NCI-H226 (cell line): ENCODE data around the gene COX6B2.
"Not testable (repeated sequence)": the region's sequence is repeated elsewhere in the genome, so short reads cannot be mapped to it uniquely, and the experiment has no call there.

Experiments
- DNase-seq: peaks from one replicate; pipeline ENCODE4 v3.0.0-alpha.2; 2015

Gene COX6B2

GRCh38 chr19:55354698-55355212 is at the start of gene COX6B2:
Gene COX6B2 (minus strand): TSS chr19:55354719. CDS start chr19:55354521, 198 bp downstream.
- DNase-seq = peak; percentile 45

GRCh38 chr19:55402509-55402908 is 48.0 kb upstream of the COX6B2 start:
- no peak for DNase-seq

GRCh38 chr19:55401390-55401789 is 46.9 kb upstream of the COX6B2 start:
- DNase-seq = not testable (repeated sequence)

- DNase-seq = no peak
Observed at GRCh38 chr19:55400281-55401087, 46.0 kb upstream of the COX6B2 start.

GRCh38 chr19:55398200-55398925 is 43.8 kb upstream of the COX6B2 start:
- DNase-seq = no peak

- no peak for DNase-seq
Observed at GRCh38 chr19:55392820-55393761, 38.6 kb upstream of the COX6B2 start.

GRCh38 chr19:55391702-55392615 is 37.4 kb upstream of the COX6B2 start:
- DNase-seq = no peak

GRCh38 chr19:55391191-55391670 is 36.7 kb upstream of the COX6B2 start:
- DNase-seq = no peak

GRCh38 chr19:55390461-55390880 is 36.0 kb upstream of the COX6B2 start:
- no peak for DNase-seq

GRCh38 chr19:55389386-55390317 is 35.1 kb upstream of the COX6B2 start:
- DNase-seq = no peak

GRCh38 chr19:55387736-55388497 is 33.4 kb upstream of the COX6B2 start:
- no peak for DNase-seq

- DNase-seq = no peak
Observed at GRCh38 chr19:55386493-55386971, 32.0 kb upstream of the COX6B2 start.

- peak; percentile 98 for DNase-seq
Observed at GRCh38 chr19:55385724-55386492, 31.4 kb upstream of the COX6B2 start, which contains the start of gene RPL28. Gene RPL28 (plus strand): TSS chr19:55385932. CDS start chr19:55386358, 426 bp downstream.

- peak; percentile 97 for DNase-seq
Observed at GRCh38 chr19:55384920-55385723, 30.6 kb upstream of the COX6B2 start.

- no peak for DNase-seq
Observed at GRCh38 chr19:55384131-55384919, 29.8 kb upstream of the COX6B2 start, which contains the start of gene TMEM238. Gene TMEM238 (minus strand): TSS chr19:55384292. CDS start chr19:55384259, 33 bp downstream.
